ENCODE data around the gene CNOT6L. TPM values are rescaled to one million over a fixed set of nuclear protein-coding genes. Genes with fewer than 3 reads are reported as not detected.

Gene CNOT6L
- total RNA-seq, 3 donors from 2014 or later (not counting 1 experiment from before 2014, with no cell fraction given) = 172 to 237 (median 193) TPM

GRCh38 chr4:77712675-77713074 is 106.5 kb downstream of the CNOT6L start:
- Histone ChIP-seq H3K4me1 (ENCODE audit: control insufficient read depth, insufficient read depth, low read length) (no peaks in the 10 kb centered on the region), H3K4me3 (ENCODE audit: low read length) (no peak overlapping the region), H3K9me3 (ENCODE audit: control insufficient read depth, insufficient read depth, low read length) (no peaks in the 10 kb centered on the region), H3K27ac (ENCODE audit: low read length) (no peak overlapping the region), H3K36me3 (ENCODE audit: control insufficient read depth, insufficient read depth, low read length) (peaks cover 35% of the 10 kb centered on the region), H3K27me3 (ENCODE audit: control insufficient read depth, insufficient read depth, low read length) (no peaks in the 10 kb centered on the region)
- Mint-ChIP-seq H3K27me3 (ENCODE audit: low read depth in 2 of 2) (no peaks in the 10 kb centered on the region), H3K27ac (peak overlapping the region; percentile 51 to 66), H3K4me1 (peaks cover 27 to 47% of the 10 kb centered on the region in 2 donors), H3K4me3 (no peak overlapping the region), H3K9me3 (no peaks in the 10 kb centered on the region), H3K36me3 (peaks cover 22% of the 10 kb centered on the region)
- intact Hi-C loops (cut with micrococcal nuclease) = no loop called here
- DNase-seq (no peak), ATAC-seq (no peak)
- TF ChIP-seq CTCF (IDR thresholded peaks at IDR 0.05) = no peak
- WGBS (ENCODE audit: insufficient coverage) = 100% methylated on average over 1 of the region's 1 CpG

- H3K27me3 ChIP-seq (ENCODE audit: control insufficient read depth, insufficient read depth, low read length) = no peaks in the 10 kb centered on the region
- H3K27ac Mint-ChIP-seq = peak overlapping the region; percentile 51 to 66
Observed at GRCh38 chr4:77711469-77711868, 107.7 kb downstream of the CNOT6L start.

DNA sequence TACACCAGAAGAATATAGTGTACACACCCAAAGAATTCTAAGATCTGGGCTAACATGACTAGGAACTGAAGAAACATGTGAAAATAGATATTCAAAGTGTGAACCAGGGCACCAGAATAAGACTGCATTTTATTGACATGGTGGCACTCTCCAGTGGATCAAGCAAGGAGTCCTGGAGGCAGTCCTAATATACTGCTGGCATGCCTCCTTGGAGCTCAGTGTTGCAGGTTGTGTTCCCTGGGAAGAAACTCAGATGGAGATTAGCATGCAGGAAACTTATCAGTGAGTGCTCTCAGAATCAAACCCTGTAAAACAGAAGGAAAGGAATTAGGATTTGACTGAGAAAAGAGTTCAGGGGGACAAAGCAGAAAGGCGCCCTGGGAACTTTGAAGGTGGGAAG is 108.5 kb downstream of the CNOT6L start:
- H3K36me3 Mint-ChIP-seq = peaks cover 22% of the 10 kb centered on the region
- Histone ChIP-seq H3K4me1 (ENCODE audit: control insufficient read depth, insufficient read depth, low read length) (no peaks in the 10 kb centered on the region), H3K9me3 (ENCODE audit: control insufficient read depth, insufficient read depth, low read length) (no peaks in the 10 kb centered on the region), H3K36me3 (ENCODE audit: control insufficient read depth, insufficient read depth, low read length) (peaks cover 26% of the 10 kb centered on the region), H3K27me3 (ENCODE audit: control insufficient read depth, insufficient read depth, low read length) (no peaks in the 10 kb centered on the region), H3K4me3 (ENCODE audit: low read length) (no peak overlapping the region), H3K27ac (ENCODE audit: low read length) (no peak overlapping the region)
- H3K27me3 Mint-ChIP-seq (ENCODE audit: low read depth in 2 of 2) = no peaks in the 10 kb centered on the region
- H3K4me3 Mint-ChIP-seq = no peak overlapping the region
- H3K9me3 Mint-ChIP-seq = no peaks in the 10 kb centered on the region
- intact Hi-C loops (cut with micrococcal nuclease) = no loop called here
- ATAC-seq (no peak), DNase-seq (no peak)
- peaks cover 36 to 52% of the 10 kb centered on the region in 2 donors for H3K4me1 Mint-ChIP-seq
- no CpG with 5 or more reads among the region's 1 CpG for WGBS (ENCODE audit: insufficient coverage)
- no peak for TF ChIP-seq CTCF (IDR thresholded peaks at IDR 0.05)
- peak overlapping the region; percentile 51 to 66 for H3K27ac Mint-ChIP-seq

More at GRCh38 chr4:77711469-77711868, 107.7 kb downstream of the CNOT6L start:
- Histone ChIP-seq H3K36me3 (ENCODE audit: control insufficient read depth, insufficient read depth, low read length) (peaks cover 28% of the 10 kb centered on the region), H3K9me3 (ENCODE audit: control insufficient read depth, insufficient read depth, low read length) (no peaks in the 10 kb centered on the region), H3K4me3 (ENCODE audit: low read length) (no peak overlapping the region), H3K27ac (ENCODE audit: low read length) (no peak overlapping the region), H3K4me1 (ENCODE audit: control insufficient read depth, insufficient read depth, low read length) (no peaks in the 10 kb centered on the region)
- whole genome bisulfite sequencing (ENCODE audit: insufficient coverage) = 88% methylated on average over 1 of the region's 1 CpG
- DNase-seq (no peak), ATAC-seq (no peak)
- TF ChIP-seq CTCF (IDR thresholded peaks at IDR 0.05) = no peak
- peaks cover 36 to 56% of the 10 kb centered on the region in 2 donors for H3K4me1 Mint-ChIP-seq
- no peaks in the 10 kb centered on the region for H3K9me3 Mint-ChIP-seq
- H3K4me3 Mint-ChIP-seq = no peak overlapping the region
- H3K27me3 Mint-ChIP-seq (ENCODE audit: low read depth in 2 of 2) = no peaks in the 10 kb centered on the region
- peaks cover 22% of the 10 kb centered on the region for H3K36me3 Mint-ChIP-seq
- intact Hi-C loops (cut with micrococcal nuclease) = no loop called here

DNA sequence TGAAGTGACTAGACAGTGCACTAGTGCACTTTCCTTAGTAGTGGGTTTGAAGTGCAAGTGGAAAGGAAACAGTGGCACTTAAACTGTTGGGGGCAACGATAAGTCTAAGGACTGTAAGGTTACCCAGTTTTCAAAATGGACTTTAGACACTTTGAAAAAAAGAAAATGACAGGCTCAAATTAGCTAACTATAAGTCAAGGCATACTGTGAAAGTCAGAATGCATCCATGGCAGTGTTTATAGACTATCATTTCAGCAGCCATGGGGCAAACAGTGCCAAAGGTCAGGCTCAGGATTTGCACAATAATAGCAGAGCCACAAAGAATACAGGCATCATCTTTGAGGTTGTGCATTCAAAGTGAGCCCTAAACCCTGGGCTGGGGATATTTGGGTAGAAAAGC is 109.1 kb downstream of the CNOT6L start:
- intact Hi-C loops (cut with micrococcal nuclease) = no loop called here
- Histone ChIP-seq H3K4me1 (ENCODE audit: control insufficient read depth, insufficient read depth, low read length) (no peaks in the 10 kb centered on the region), H3K4me3 (ENCODE audit: low read length) (no peak overlapping the region), H3K9me3 (ENCODE audit: control insufficient read depth, insufficient read depth, low read length) (no peaks in the 10 kb centered on the region), H3K27me3 (ENCODE audit: control insufficient read depth, insufficient read depth, low read length) (no peaks in the 10 kb centered on the region), H3K27ac (ENCODE audit: low read length) (no peak overlapping the region), H3K36me3 (ENCODE audit: control insufficient read depth, insufficient read depth, low read length) (peaks cover 22% of the 10 kb centered on the region)
- TF ChIP-seq CTCF (IDR thresholded peaks at IDR 0.05) = no peak
- Mint-ChIP-seq H3K27me3 (ENCODE audit: low read depth in 2 of 2) (no peaks in the 10 kb centered on the region), H3K27ac (peak overlapping the region; percentile 51 to 66), H3K4me3 (no peak overlapping the region), H3K4me1 (peaks cover 36 to 49% of the 10 kb centered on the region in 2 donors), H3K9me3 (no peaks in the 10 kb centered on the region), H3K36me3 (peaks cover 22% of the 10 kb centered on the region)
- DNase-seq = no peak
- ATAC-seq = no peak
- 91% methylated on average over 1 of the region's 1 CpG for WGBS (ENCODE audit: insufficient coverage)
